DMS53 treated with DMSO at 0.1 percent for 48 hours (cell line): Measurements from ENCODE around the gene SSTR3.

ENCODE experiments used
- DNase-seq: peaks from one replicate; lab custom pipeline; 2025; ENCODE audit not compliant: unreplicated experiment; lab: John Stamatoyannopoulos, UW

Gene SSTR3

DNA sequence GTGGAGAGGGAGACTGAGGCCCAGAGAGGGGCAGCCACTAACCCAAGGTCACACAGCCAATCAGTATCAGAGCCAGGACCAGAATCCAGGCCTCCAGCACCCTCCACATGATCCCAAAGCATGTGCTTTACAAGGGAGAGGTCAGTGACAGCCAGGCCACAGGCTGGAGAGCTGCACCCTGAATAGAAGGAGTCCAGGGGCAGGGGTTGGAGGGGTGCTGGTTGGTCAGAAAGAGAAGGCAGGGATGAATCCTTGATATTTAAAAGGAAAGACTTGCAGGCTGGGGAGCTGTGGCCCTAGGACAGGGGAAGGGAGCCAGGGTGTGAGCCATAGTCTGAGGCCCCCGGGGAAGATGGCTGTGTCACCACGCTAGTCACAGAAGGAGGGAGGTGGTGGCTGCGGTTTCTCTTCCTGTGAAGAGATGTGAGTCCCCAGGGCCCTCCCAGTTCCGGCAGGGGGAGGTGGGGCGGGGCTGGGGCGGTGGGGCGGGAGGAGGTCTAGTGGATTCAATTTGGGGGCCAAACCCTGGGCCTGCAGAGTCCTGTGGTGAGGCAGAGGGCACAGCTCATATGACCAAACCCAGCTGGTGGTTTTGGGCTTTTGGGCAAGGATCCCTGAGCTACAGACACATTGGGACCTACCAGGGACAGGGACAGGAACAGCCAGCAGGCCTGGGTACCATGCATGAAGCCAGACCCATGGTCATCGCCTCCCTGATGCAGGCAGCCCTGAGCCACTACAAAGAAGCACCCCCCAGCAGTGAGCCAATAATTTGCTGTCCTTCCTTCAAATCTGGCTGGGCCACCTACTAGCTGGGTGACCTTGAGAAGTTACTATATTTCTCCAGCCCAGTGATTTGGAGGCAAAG, 17.8 kb upstream of the SSTR3 start:
- no peak for DNase-seq

DNA sequence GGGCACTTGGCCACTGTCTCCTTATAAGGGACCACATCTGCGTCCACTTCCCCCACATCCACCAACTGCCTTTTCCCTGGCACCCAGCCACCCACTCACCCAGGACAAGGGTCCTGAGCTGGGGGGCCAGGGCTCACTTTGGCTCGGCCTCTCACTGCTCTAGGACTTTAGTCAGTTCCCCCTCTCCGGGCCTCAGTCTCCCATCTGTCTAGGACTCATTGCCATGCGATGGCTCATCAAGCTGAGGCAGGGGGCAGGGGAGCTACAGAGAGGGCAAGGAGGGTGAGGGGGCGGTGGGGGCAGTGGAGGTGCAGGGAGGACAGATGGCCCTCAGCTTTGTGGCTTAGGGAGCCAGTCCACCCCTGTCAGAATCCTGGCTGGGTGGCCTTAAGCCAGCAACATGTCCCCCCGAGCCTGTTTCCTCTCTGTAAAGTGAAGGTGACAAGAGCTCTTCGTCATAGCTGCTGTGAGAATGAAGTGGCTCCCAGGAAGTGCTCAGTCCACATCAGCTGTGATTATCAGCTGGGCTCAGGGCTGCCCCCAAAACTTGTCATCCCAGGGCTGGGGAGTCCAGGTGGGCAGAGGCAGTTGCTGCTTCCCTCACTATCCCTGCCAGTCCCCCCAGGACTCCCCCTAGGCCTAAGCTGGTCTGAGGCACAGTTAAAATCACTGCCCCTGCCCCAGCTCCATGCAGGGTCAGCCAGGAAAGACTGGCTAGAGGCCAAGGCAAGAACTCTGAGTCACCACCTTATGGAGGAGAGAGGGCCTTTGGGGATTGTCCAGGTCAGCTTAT, 16.9 kb upstream of the SSTR3 start:
- DNase-seq, result no peak

DNA sequence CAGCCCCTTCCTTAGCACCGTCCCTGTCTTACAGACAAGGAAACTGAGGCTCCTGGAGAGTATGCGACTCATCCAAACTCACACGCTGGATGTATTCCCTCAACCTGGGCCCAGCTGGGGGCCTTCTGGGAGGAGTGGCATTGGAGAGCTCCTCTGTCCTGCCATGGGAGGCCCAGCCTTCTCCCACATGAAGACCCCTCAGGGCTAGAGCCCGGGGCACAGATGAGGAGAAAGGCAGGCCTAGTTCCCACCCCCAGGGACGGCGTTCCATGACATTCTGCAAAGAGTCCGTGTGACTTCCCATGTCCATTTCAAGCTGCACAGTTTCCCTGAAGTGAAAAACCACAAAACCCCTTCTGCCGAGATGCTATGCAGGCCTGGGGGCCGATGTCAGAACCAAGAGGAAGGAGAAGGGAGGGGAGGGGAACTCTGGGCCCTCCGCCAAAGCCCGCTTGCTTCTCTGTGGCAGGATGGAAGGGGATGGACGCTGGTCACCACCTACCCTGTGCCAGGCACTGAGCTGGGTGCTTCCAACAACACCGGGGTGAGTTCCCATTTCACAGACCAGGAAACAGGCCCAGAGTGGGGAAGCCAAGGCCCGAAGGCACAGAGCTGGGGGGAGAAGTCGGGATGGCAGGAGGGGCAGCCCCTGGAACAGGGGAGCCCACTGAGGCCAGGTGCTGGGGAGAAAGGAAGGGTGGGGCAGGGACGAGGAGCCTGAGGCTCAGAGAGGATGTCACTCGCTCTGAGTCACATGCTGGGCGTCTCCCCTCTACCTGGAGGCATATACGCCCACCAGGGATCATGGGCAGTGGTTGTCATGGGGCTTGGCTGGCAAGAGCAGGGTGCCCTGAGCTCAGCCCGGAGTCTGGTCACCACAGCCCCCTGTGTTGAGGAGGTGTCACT, 16.1 kb upstream of the SSTR3 start:
- DNase-seq, result no peak

DNA sequence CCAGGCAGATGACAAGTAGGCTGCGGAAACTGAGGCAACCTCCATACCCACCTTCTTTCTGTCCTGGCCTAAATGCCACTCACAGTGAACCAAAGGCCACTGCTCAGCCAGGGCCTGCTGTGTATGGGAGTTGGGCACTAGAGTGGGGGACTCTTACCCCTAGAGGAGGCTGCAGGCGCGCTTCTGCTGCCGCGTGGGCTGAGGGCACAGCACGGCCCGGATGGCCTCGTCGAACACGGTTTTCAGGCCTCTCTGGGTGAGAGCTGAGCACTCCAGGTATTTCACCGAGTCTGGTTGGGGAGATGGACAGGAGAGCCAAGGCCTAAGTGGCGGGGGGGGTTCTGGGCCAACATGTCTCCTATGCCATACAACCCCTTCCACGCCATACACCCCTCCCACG, 14.2 kb upstream of the SSTR3 start:
- no peak for DNase-seq

DNA sequence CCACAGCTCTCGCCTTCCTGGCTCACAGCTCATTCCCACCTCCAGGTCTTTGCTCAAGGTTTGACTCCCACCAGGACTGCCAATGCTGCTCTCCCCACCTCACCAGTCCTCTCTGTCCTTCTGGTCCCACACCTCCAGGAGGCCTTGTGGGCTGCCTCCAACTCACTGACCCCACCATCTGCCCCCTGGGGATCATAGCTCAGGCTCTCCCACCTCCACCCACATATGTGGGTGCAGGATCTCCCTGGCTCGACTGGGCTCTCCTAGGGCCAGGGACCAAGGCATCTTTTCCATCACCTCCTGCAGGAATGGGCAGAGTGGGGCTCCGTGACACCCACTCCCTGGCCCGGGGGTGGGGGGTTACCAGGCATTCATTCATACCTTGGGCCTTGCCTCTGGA, 13.8 kb upstream of the SSTR3 start:
- DNase-seq, result no peak

DNA sequence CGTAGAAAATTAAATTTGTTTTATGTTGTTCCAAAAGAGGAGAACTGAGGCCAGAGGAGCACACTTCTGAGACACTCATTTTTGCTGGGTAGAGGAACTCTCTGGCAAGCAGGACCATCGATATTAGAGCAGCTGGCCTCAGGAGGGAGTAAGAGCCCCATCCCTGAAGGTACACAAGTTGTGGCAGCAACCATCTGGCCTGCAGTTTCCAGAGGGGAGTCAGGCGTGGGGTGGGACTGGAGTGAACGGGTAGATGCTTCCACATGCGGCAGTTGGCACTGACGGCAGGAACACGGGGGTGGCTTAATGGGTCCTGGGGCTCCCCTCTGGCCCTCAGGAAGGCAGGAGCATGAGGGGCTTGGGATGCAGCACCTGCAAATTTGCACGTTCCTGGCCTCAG, 13.2 kb upstream of the SSTR3 start:
- no peak for DNase-seq

DNA sequence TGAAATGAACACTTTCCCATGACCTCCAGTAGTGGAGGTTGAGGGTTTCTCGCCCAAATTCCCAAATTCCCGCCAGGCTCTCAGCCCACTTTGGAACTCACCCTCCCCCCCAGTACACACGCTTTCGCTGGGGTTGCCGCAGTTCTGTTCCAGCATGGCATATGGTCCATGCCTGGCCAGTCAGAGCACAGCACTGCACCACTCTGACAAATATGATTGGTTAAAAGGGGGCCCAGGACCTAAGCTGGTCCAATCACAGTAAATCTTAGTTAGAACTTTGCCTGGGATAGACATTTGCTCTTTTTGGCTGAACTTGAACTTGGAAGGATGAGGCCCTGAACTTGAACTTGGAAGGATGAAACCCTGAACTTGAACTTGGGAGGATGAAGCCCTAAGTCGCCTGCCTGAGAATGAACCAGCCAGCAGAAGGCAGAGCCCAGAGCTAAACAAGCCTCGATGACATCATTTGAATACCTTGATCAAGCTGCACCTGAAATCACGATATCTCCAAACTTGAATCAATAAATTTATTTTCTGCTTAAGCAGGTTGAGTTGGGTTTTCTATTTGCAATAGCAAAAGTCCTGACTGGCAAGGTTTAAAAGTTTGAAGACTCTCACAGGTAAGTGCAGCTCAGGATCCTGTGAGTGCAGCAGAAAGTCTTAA, 12.6 kb upstream of the SSTR3 start:
- DNase-seq, result no peak

DNA sequence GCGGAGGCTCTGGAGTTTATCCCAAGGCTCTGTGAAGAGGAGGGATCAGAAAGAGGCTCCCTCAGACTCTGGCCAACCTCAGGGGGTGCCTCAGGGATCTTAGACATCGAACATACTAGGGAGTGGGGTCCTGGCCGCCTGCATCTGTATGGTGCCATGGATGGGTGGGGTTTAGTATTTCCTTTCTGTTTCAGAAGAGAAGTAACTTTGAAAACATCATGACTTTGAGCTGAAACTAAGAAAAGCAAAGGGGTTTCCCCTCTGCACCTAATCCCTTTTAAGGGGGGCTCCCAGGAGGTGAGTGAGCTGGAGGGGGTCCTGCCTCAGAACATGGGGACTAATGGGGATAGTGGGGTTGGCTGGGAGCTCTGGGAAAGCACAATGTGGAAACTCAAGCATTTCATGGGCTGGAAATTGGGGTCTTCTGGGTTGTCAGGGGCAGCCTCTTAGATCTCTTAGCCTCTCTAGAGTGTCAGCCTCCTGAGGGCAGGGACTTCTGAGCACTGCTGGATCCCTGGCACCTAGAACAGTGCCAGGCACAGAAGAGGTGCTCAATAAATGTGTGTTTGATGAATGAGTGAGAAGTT, 11.8 kb upstream of the SSTR3 start:
- no peak for DNase-seq

DNA sequence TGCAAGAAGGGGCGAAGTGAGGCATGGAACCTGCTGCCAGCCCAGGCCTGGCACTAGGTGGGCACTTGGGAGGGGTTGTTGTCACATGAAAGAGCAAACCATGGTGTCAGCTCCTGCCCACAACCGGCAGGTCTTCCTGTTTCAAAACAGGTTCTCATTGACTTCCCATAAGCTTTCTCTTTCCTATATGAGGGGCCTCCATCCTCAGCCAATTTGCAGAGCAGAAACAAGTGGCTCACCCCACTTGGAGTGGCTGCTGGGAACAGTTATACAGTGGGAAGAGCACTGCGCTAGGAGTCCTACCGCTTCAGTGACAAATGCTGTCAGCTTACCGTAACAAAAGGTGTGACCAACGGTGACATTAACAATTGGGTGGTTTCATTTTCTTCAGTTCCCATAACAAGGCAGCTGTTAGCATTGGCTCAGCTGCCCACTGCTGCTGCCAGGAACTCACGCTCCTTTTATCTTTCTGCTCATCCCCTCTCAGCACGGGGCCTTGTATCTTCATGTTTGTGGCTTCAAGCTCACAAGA, 10.2 kb upstream of the SSTR3 start:
- DNase-seq, result no peak

DNA sequence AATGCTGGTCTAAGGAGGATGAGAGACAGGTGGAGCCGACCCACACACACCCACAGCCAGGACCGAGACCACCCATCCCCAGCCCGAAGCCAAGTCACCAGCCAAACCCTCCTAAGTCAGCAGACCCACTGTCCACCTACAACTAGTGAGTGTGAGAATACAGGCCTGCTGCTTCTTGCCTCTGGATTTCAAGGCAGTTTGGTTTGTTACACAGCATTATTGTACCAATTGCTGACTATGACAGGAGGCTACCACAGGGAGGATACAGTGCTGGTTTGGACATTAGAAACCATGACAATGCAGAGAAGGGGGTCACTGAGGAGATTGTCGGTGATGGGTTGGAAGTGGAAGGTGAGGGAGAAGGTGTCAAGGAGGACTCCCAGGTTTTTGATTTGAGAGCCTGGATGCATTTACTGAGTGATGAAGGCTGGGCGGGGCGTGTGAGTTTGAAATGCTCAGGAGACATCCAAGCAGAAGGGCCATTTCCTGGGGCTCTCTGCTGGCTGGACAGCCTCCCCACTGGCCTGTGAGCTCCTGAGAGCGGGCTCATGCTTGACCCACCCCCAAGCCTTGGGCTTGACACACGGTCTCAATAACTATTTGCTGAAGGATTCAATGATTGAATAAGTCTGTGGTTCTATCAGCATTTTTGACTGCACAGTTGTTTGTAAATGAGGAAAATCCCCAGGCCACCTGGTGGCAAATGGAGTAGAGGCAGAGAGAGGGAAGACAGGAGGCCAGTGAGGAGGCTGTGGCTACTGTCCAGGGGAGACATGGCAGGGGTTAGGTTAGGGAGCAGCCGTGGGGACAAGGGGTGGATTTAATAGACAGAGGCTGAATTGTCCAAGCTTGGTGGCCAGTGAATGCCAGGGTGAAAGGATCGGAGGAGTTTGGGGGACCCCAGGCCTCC, 9.4 kb upstream of the SSTR3 start:
- DNase-seq, result no peak

DNA sequence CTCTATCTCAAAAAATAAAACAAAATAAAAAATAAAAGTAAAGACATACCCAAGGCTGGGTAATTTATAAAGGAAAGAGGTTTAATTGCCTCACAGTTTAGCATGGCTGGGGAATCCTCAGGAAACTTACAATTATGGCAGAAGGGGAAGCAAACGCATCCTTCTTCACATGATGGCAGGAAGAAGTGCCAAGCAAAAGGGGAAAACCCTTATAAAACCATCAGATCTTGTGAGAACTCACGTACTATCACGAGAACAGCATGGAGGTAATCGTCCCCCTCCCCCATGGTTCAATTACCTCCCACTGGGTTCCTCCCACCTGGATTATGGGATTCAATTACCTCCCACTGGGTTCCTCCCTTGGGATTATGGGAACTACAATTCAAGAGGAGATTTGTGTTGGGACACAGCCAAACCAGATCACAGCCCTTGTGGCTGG, 8.3 kb upstream of the SSTR3 start:
- no peak for DNase-seq

DNA sequence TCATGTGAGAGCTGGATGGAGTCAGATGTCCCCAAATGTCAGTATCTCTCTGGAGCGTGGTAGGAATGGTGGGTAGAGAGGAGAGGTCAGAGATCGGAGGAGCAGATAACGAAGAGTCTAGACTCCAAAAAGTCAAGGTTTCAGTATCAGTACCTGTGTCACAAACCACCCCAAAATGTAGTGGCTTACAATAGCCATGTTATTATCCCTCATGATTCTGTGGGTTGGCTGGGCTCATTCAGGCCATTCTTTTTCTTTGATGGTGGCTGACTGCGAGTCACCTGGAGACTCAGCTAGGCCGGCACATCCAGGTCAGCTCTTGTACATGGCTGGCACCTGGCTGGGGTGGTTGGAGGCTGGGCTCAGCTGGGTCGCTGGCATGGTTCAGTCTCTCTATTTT, 7.3 kb upstream of the SSTR3 start:
- no peak for DNase-seq

DNA sequence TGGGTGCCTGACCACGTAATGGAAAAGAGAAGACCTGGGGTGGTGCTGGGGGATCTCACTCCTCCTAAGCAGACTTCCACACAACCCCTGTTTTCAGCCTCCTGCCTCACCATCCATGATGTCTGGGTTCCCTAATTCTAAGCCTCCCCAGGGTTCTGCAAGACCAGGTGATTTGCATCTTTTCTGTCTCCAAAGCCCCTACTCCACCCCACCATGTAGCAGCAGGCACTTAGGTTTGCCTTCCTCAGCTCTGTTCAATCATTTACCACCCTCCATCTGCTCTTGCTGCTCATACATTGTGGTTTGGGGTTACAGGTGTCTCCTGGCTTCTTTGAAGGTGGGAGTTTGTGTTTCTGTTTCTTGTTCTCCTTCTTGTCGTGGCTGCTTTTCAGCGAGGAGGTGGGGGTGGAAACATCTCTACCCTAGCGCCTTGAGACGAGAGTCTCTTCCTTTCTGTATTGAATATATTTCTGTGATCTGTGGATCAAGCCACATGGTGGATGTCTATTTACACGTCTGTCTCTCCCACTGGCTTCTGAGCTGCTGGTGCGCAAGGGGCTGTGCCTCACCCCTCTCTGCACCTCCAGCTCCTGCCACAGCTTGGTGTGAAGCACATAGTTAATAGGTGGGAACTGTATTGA, 6.6 kb upstream of the SSTR3 start:
- no peak for DNase-seq

DNA sequence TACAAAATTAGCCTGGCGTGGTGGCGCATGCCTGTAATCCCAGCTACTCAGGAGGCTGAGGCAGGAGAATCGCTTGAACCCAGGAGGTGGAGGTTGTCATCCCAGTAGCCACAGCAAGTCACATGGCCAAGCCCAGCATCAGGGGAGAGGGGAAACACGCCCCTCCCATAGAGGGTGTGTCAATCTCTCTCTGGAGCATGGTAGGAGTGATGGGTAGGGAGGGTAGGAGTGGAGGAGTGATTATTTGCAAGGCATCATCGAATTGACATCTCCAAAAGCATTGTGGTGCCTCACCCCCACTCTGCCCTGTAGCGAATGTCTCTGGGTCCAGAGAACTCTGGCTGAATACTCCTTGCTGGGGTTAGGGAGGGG, 6.1 kb upstream of the SSTR3 start:
- DNase-seq, result no peak

DNA sequence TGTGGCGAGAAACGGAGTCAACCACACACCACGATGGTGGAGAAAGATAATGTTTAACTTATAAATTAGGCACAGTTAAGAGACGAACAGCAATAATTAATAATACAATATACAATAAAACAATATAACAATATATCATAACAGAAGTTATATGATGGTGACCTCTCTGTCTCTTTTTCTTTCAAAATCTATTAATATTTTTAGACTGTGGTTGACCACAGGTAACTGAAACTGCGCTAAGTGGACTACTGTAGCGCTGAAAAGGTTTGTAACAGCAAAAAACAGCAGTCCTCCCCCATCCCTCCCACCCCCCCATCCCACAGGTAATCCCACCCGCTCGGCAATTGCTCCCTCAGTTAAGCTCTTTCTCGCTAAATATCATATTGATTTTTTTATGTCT, 3.6 kb upstream of the SSTR3 start:
- DNase-seq, result no peak

DNA sequence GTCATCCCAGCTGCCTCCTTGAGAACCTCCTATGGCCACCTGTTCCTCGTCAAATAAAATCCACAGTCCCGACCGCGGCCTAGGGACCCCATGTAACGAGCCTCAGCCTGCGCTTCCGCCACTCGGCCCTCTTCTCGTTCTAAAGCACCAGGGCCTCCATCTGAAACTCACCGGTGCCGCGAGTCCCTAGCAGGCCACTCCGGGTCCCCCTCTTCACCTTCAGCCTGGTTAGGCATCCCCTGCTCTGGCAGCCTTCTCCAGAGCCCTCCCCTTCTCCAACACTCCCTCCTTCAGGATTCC, 2.4 kb upstream of the SSTR3 start:
- DNase-seq, result no peak

DNA sequence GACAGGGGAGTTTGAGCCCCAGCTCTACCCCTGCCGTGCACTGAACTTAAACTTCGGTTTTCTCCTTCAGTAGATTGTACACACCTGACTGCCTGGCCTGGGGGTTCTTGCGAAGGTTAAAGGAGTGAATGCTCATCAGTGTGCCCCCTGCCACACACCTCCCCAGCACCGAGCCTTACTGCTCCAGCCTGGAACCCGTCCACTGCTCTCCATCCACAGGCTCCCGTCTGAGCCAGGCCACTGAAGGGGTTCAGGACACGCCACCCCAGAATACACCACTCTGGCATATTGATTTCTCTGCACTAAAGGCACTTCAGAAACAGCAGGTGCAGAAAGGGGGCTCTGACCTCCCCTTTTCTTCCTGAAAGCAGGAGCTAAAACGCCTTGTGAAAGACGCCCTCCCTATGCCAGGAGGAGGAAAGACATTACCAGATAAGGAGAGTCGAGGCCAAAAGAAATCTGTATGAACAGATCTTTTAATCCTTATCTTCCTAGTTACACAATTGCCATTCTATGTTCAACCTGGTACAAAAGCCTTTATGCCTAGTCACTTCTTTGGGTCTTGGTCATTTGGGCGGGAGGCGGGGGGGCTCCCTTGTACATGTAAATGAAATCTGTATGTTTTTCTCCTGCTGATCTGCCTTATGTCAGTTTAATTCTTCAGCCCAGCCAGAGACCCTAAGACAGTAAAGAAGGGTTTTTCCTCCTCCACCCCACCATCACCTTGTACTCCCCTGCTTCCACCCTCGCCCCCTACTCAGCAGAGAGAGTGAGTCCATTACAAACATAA, 1.9 kb upstream of the SSTR3 start:
- no peak for DNase-seq

DNA sequence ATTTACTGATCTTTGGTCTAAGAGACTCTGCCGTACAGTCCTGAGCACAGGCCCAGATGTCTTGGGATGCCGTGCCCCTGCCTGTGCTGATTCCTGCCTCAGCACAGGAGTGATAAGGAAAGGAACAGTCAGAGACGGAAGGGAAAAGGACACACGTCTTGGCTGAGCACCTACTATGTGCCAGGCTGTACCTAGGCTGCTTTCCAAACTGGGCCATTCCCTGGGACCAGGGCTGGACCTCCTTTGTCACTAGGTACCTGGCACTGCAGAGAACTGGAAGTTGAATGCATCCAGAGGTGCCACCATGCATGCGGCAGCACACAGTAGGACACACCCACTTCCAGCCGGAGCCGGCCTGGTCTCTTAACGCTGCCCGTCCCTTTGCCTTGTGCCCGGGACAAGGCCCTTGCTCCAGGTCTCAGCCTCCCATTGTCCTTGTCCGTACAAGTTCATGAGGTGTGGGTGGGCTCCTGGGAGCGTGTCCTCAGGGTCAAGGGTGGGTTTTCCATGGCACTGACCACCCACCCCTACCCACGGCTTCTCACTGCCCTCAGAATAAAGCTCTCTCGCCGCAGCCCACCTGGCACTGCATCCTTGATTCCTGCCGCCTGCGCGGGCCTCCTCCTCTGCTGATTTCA, 1.1 kb upstream of the SSTR3 start:
- no peak for DNase-seq
